NAMALWA (cell line): ENCODE measurements around the gene RAN.
"Not testable (repeated sequence)": the region's sequence is repeated elsewhere in the genome, so short reads cannot be mapped to it uniquely, and the experiment has no call there.

Source experiments
- DNase-seq: peaks from one replicate; pipeline ENCODE4 v3.0.0-alpha.2; 2015; ENCODE audit warnings: low spot score

Gene RAN

GRCh38 chr12:130878193-130879185, 6.6 kb downstream of the RAN start:
- peak; percentile 51 for DNase-seq

- DNase-seq: peak; percentile 86
Observed at GRCh38 chr12:130879212-130879686, 7.4 kb downstream of the RAN start.

- no peak for DNase-seq
Observed at GRCh38 chr12:130879781-130880389, 8.0 kb downstream of the RAN start.

GRCh38 chr12:130880411-130880885, 8.6 kb downstream of the RAN start:
- peak; percentile 50 for DNase-seq

- no peak for DNase-seq
Observed at GRCh38 chr12:130881046-130881445, 9.2 kb downstream of the RAN start.

- DNase-seq: no peak
Observed at GRCh38 chr12:130881548-130881947, 9.7 kb downstream of the RAN start.

- DNase-seq: not testable (repeated sequence)
Observed at GRCh38 chr12:130887190-130887589, 15.3 kb downstream of the RAN start.

GRCh38 chr12:130904064-130904463, 32.2 kb downstream of the RAN start:
- no peak for DNase-seq

GRCh38 chr12:130904936-130905455, 33.1 kb downstream of the RAN start:
- not testable (repeated sequence) for DNase-seq

- no peak for DNase-seq
Observed at GRCh38 chr12:130909111-130909510, 37.2 kb downstream of the RAN start.

GRCh38 chr12:130911193-130911592, 39.3 kb downstream of the RAN start:
- DNase-seq: no peak

GRCh38 chr12:130911933-130912332, 40.1 kb downstream of the RAN start:
- DNase-seq: no peak

GRCh38 chr12:130916241-130916911, 44.5 kb downstream of the RAN start:
- peak; percentile 73 for DNase-seq

GRCh38 chr12:130917607-130918006, 45.7 kb downstream of the RAN start:
- no peak for DNase-seq

GRCh38 chr12:130919086-130919485, 47.2 kb downstream of the RAN start:
- DNase-seq: no peak

- DNase-seq: no peak
Observed at GRCh38 chr12:130920119-130920703, 48.3 kb downstream of the RAN start.

- DNase-seq: no peak
Observed at GRCh38 chr12:130920723-130921381, 49.0 kb downstream of the RAN start.

- DNase-seq: no peak
Observed at GRCh38 chr12:130922511-130922953, 50.7 kb downstream of the RAN start.

GRCh38 chr12:130924966-130925665, 53.2 kb downstream of the RAN start:
- no peak for DNase-seq

GRCh38 chr12:130925666-130926015, 53.8 kb downstream of the RAN start:
- DNase-seq: no peak
